DMS 273 (cell line): ENCODE results near the gene CDK9.
"Not testable (repeated sequence)": the region's sequence is repeated elsewhere in the genome, so short reads cannot be mapped to it uniquely, and the experiment has no call there.

Experiments used
- DNase-seq: peaks from one replicate; lab custom pipeline; 2025; ENCODE audit not compliant: unreplicated experiment; lab: John Stamatoyannopoulos, UW

Gene CDK9

GRCh38 chr9:127785933-127786772 is at the start of gene CDK9:
Gene CDK9, plus strand, starts transcription at chr9:127786034. Its CDS starts 115 bp downstream, at chr9:127786149.
- peak; percentile 95 for DNase-seq

- no peak for DNase-seq
These were observed 47.2 kb upstream of the CDK9 start for GRCh38 chr9:127738666-127739065.

- peak; percentile 71 for DNase-seq
These were observed 46.1 kb upstream of the CDK9 start for GRCh38 chr9:127739614-127740330.

GRCh38 chr9:127741831-127742434 is 43.9 kb upstream of the CDK9 start:
- no peak for DNase-seq

- peak; percentile 97 for DNase-seq
These were observed 43.3 kb upstream of the CDK9 start for GRCh38 chr9:127742435-127743088.

- no peak for DNase-seq
These were observed 41.3 kb upstream of the CDK9 start for GRCh38 chr9:127744398-127745110.

- DNase-seq, result peak; percentile 30
These were observed 38.8 kb upstream of the CDK9 start for GRCh38 chr9:127746959-127747569.

- no peak for DNase-seq
These were observed 36.6 kb upstream of the CDK9 start for GRCh38 chr9:127749090-127749787.

GRCh38 chr9:127751269-127752054 is 34.4 kb upstream of the CDK9 start:
- no peak for DNase-seq

GRCh38 chr9:127753148-127753547 is 32.7 kb upstream of the CDK9 start:
- peak; percentile 20 for DNase-seq

- DNase-seq, result no peak
These were observed 32.2 kb upstream of the CDK9 start for GRCh38 chr9:127753622-127754021.

- DNase-seq, result peak; percentile 81
These were observed 31.5 kb upstream of the CDK9 start for GRCh38 chr9:127754099-127755060.

GRCh38 chr9:127755061-127756060 is 30.5 kb upstream of the CDK9 start:
- DNase-seq, result peak; percentile 58

GRCh38 chr9:127756233-127756632 is 29.6 kb upstream of the CDK9 start:
- DNase-seq, result no peak

GRCh38 chr9:127756776-127757175 is 29.1 kb upstream of the CDK9 start:
- DNase-seq, result not testable (repeated sequence)

- no peak for DNase-seq
These were observed 27.0 kb upstream of the CDK9 start for GRCh38 chr9:127758843-127759242.
